WERI-Rb-1 (cell line): ENCODE measurements around the gene BLCAP.

Source experiments
- DNase-seq: peaks from one replicate; pipeline ENCODE4 v3.0.0-alpha.2; 2020
- H3K27ac ChIP-seq: fragments of 250-450 bp; sonication (Bioruptor Pico); 2 replicates; pipeline ENCODE4 v1.5.1; 2020; ENCODE audit warnings: mild to moderate bottlenecking, moderate library complexity
- H3K27me3 ChIP-seq: fragments of 250-450 bp; sonication (Bioruptor Pico); 2 replicates; pipeline ENCODE4 v1.5.1; 2021; ENCODE audit warnings: mild to moderate bottlenecking, low read depth, moderate library complexity; ENCODE audit not compliant: insufficient read depth, severe bottlenecking
- H3K36me3 ChIP-seq: fragments of 250-450 bp; sonication (Bioruptor Pico); 2 replicates; pipeline ENCODE4 v1.5.1; 2020; ENCODE audit warnings: mild to moderate bottlenecking, moderate library complexity
- H3K4me3 ChIP-seq: 2 replicates; pipeline ENCODE4 v1.5.1; 2011; ENCODE audit warnings: low read depth, mild to moderate bottlenecking, control low read depth, low read length
- H3K9me3 ChIP-seq: fragments of 250-450 bp; sonication (Bioruptor Pico); 2 replicates; pipeline ENCODE4 v1.5.1; 2021; ENCODE audit warnings: mild to moderate bottlenecking, moderate library complexity; ENCODE audit not compliant: severe bottlenecking
- TF ChIP-seq, protein P1 (sequence below): IDR thresholded peaks from 2 replicates; pipeline ENCODE4 v1.5.1; 2011; ENCODE audit warnings: low read depth, mild to moderate bottlenecking, control low read depth, inconsistent platforms, low read length

BLCAP gene

DNA sequence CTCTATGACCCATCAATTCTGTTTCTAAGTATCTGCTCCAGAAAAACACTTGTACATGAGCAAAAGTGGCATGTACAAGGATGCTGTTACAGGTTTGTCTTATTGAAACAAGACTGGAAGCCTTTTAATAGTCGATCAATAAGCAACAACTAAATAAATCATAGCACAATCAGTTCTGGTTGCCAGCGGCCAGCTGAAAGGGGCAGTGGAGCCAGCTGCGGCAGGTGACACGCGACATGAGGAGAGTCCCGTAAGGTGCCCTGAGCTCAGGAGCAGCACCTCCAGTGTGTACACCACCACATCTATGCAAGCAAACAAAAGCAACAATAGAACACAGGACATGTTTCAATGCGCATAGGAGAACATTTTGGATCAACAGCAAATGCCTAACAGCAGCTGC lies 27.4 kb downstream of the BLCAP start:
- Histone ChIP-seq H3K36me3 (no peaks in the 10 kb centered on the region; the same call in 1 of the 2 replicates), H3K9me3 (no peaks in the 10 kb centered on the region), H3K27me3 (no peaks in the 10 kb centered on the region), H3K4me3 (no peak overlapping the region), H3K27ac (no peak overlapping the region; the same call in 1 of the 2 replicates)
- DNase-seq, result no peak
- TF ChIP-seq, protein P1, sequence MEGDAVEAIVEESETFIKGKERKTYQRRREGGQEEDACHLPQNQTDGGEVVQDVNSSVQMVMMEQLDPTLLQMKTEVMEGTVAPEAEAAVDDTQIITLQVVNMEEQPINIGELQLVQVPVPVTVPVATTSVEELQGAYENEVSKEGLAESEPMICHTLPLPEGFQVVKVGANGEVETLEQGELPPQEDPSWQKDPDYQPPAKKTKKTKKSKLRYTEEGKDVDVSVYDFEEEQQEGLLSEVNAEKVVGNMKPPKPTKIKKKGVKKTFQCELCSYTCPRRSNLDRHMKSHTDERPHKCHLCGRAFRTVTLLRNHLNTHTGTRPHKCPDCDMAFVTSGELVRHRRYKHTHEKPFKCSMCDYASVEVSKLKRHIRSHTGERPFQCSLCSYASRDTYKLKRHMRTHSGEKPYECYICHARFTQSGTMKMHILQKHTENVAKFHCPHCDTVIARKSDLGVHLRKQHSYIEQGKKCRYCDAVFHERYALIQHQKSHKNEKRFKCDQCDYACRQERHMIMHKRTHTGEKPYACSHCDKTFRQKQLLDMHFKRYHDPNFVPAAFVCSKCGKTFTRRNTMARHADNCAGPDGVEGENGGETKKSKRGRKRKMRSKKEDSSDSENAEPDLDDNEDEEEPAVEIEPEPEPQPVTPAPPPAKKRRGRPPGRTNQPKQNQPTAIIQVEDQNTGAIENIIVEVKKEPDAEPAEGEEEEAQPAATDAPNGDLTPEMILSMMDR, result no peak

DNA sequence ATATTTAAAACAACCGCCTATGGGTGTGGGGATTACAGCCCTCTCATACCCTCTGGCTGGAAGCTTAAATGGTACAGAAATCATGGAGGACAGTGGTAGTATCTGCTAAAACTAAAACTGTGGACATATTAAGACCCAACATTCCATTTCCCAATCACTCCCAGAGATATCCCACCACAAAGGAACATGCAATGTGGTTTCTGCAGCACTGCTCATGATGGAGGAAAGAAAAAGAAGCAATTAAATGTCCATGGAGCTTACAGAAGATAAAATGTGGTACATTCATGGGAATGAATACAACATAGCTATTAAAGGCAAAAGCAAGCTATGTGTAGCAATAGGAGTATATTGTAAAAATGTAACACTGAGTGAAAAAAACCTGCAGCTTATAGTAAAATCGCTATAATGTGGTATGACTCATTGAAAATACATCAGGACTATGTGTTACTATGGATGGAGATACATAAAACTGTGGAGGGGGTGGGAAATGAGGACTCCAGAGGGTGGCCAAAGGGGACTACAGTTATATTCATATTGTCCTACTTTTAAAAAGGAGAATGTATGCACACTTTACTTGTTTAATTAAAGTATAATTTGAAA lies 29.5 kb downstream of the BLCAP start:
- Histone ChIP-seq H3K27ac (no peak overlapping the region), H3K9me3 (no peaks in the 10 kb centered on the region), H3K27me3 (no peaks in the 10 kb centered on the region), H3K36me3 (no peaks in the 10 kb centered on the region; the same call in 1 of the 2 replicates), H3K4me3 (no peak overlapping the region)
- TF ChIP-seq, protein P1, result no peak
- DNase-seq, result no peak

- peak; percentile 71 for DNase-seq
- TF ChIP-seq, protein P1, result no peak
- H3K36me3 ChIP-seq, result no peaks in the 10 kb centered on the region
- H3K4me3 ChIP-seq, result no peak overlapping the region
- no peaks in the 10 kb centered on the region for H3K9me3 ChIP-seq
- H3K27ac ChIP-seq, result 0 out of 2 replicates have a peak overlapping the region, but pooled peaks have one; percentile 21
- H3K27me3 ChIP-seq, result no peaks in the 10 kb centered on the region
These were observed 32.9 kb downstream of the BLCAP start for GRCh38 chr20:37494796-37495195.

- no peak overlapping the region for H3K27ac ChIP-seq
- H3K9me3 ChIP-seq, result no peaks in the 10 kb centered on the region
- no peak overlapping the region for H3K4me3 ChIP-seq
- no peaks in the 10 kb centered on the region for H3K36me3 ChIP-seq
- TF ChIP-seq, protein P1, result no peak
- H3K27me3 ChIP-seq, result no peaks in the 10 kb centered on the region
- DNase-seq, result no peak
These were observed 33.4 kb downstream of the BLCAP start for GRCh38 chr20:37494301-37494700.

GRCh38 chr20:37492945-37493344 lies 34.7 kb downstream of the BLCAP start:
- Histone ChIP-seq H3K27me3 (no peaks in the 10 kb centered on the region), H3K9me3 (no peaks in the 10 kb centered on the region), H3K36me3 (no peaks in the 10 kb centered on the region), H3K27ac (no peak overlapping the region), H3K4me3 (no peak overlapping the region)
- DNase-seq, result no peak
- TF ChIP-seq, protein P1, result no peak

DNA sequence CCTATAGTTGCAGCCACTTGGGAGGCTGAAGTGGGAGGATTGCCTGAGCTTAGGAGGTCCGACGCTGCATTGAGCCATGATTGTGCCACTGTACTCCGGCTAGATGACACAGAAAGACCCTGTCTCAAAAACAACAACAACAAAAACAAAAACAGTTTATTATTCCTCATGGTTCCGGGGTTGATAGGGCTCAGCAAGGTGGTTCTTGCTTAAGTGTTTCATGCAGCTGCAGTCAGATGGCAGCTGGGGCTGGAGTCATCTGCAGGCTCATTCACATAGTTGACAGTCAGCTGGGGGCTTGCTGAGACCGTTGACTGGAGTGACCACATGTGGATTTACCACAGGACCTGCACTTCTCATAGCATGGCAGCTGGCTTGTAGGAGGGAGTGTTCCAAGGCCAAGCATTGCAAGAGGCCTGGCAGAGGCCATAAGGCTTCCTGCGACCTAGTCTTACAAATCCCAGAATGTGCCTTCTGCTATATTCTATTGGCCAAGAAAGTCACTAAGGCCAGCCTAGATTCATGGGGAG lies 35.5 kb downstream of the BLCAP start:
- no peak overlapping the region for H3K27ac ChIP-seq
- no peaks in the 10 kb centered on the region for H3K36me3 ChIP-seq
- H3K9me3 ChIP-seq, result no peaks in the 10 kb centered on the region
- no peak for DNase-seq
- TF ChIP-seq, protein P1, result no peak
- no peak overlapping the region for H3K4me3 ChIP-seq
- H3K27me3 ChIP-seq, result no peaks in the 10 kb centered on the region
